Body of pancreas (tissue), 4 donors: Measurements from ENCODE around the gene MFSD1.

Source experiments
- POLR2A ChIP-seq, 3 donors: fragments of 450-650 bp; IDR thresholded peaks; one replicate each; pipeline ENCODE4 v1.6.1; 2016; ENCODE audit warnings: antibody characterized with exemption in 3 of 3, mild to moderate bottlenecking in 2 of 3
- TF ChIP-seq, protein P1 (sequence below), 7 experiments: fragments of 450-650 bp in 4 of 7; fragments of 200-600 bp in 3 of 7; sonication (generic) in 3 of 7; IDR thresholded peaks; one replicate each; pipeline ENCODE4 v1.5.1; 2016 to 2019; ENCODE audit warnings: antibody characterized with exemption in 7 of 7

DNA sequence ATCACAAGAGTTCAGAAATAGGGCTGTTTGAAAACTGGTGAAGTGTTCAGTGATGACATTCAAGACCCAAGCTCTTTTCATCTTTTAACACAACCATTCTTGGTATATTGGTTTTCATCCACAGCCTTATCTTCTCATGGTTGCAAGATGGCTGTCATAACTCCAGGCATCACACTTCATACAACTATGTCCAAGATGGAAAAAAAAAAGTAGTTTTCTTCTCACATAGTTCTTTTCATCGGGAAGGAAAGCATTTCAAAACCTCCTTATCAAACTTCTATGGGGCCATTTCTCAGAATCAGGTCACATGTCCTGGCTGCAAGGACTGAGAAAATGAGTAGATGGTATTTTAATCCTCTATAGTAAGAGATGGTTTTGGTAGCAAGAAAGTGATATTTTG lies 21.1 kb upstream of the MFSD1 start:
- TF ChIP-seq, protein P1, sequence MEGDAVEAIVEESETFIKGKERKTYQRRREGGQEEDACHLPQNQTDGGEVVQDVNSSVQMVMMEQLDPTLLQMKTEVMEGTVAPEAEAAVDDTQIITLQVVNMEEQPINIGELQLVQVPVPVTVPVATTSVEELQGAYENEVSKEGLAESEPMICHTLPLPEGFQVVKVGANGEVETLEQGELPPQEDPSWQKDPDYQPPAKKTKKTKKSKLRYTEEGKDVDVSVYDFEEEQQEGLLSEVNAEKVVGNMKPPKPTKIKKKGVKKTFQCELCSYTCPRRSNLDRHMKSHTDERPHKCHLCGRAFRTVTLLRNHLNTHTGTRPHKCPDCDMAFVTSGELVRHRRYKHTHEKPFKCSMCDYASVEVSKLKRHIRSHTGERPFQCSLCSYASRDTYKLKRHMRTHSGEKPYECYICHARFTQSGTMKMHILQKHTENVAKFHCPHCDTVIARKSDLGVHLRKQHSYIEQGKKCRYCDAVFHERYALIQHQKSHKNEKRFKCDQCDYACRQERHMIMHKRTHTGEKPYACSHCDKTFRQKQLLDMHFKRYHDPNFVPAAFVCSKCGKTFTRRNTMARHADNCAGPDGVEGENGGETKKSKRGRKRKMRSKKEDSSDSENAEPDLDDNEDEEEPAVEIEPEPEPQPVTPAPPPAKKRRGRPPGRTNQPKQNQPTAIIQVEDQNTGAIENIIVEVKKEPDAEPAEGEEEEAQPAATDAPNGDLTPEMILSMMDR (IDR thresholded peaks at IDR 0.05): no peak
- TF ChIP-seq POLR2A (IDR thresholded peaks at IDR 0.05): no peak
